HG02973 (cell line): ENCODE results near the gene FYB1.
"Not testable (repeated sequence)": the region's sequence is repeated elsewhere in the genome, so short reads cannot be mapped to it uniquely, and the experiment has no call there.

Experiments
- ATAC-seq: cut with Tn5 transposase; IDR thresholded peaks from one replicate; pipeline ENCODE4 v1.9.1; 2021; ENCODE audit warnings: moderate library complexity; ENCODE audit not compliant: unreplicated experiment

The FYB1 gene

GRCh38 chr5:39190311-39191102, 28.9 kb downstream of the FYB1 start:
- no peak for ATAC-seq

GRCh38 chr5:39189292-39189955, 29.9 kb downstream of the FYB1 start:
- ATAC-seq: no peak

GRCh38 chr5:39187831-39188731, 31.3 kb downstream of the FYB1 start:
- ATAC-seq: no peak

GRCh38 chr5:39186722-39187539, 32.4 kb downstream of the FYB1 start:
- ATAC-seq: no peak

- no peak for ATAC-seq
Measured at GRCh38 chr5:39186289-39186688, 33.1 kb downstream of the FYB1 start.

GRCh38 chr5:39185761-39186160, 33.6 kb downstream of the FYB1 start:
- no peak for ATAC-seq

GRCh38 chr5:39179561-39179960, 39.8 kb downstream of the FYB1 start:
- ATAC-seq: not testable (repeated sequence)

- ATAC-seq: no peak
Measured at GRCh38 chr5:39178861-39179260, 40.5 kb downstream of the FYB1 start.

- no peak for ATAC-seq
Measured at GRCh38 chr5:39178171-39178570, 41.2 kb downstream of the FYB1 start.

- ATAC-seq: peak; percentile 75
Measured at GRCh38 chr5:39177631-39177964, 41.8 kb downstream of the FYB1 start.

- peak; percentile 53 for ATAC-seq
Measured at GRCh38 chr5:39176759-39177630, 42.4 kb downstream of the FYB1 start.

- no peak for ATAC-seq
Measured at GRCh38 chr5:39175273-39175955, 43.9 kb downstream of the FYB1 start.

GRCh38 chr5:39173069-39173468, 46.3 kb downstream of the FYB1 start:
- ATAC-seq: no peak

GRCh38 chr5:39172593-39172992, 46.8 kb downstream of the FYB1 start:
- no peak for ATAC-seq

- no peak for ATAC-seq
Measured at GRCh38 chr5:39171647-39172046, 47.7 kb downstream of the FYB1 start.

GRCh38 chr5:39169081-39169480, 50.3 kb downstream of the FYB1 start:
- no peak for ATAC-seq

- ATAC-seq: no peak
Measured at GRCh38 chr5:39167972-39168342, 51.4 kb downstream of the FYB1 start.

GRCh38 chr5:39167141-39167971, 52.0 kb downstream of the FYB1 start:
- no peak for ATAC-seq
